CD4-positive, alpha-beta T cell treated with Interleukin-17A for 1 hour (primary cell): ENCODE results near the gene MROH8.
"Not testable (repeated sequence)": the region's sequence is repeated elsewhere in the genome, so short reads cannot be mapped to it uniquely, and the experiment has no call there.

Source experiments
- DNase-seq: peaks from one replicate; pipeline ENCODE4 v3.0.0-alpha.2; 2020

MROH8 gene

DNA sequence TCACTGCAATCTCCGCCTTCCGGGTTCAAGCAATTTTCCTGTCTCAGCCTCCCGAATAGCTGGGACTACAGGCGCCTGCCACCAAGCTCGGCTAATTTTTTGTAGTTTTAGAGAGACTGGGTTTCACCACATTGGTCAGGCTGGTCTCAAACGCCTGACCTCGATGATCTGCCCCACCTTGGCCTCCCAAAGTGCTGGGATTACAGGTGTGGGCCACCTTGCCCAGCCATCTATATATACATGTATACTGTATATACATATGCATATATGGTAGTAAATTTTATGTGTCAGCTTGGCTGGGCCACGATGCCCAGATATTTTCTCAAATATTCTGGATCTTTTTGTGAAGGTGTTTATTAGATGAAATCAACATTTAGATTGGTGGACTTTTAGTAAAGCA lies 102.3 kb downstream of the MROH8 start:
- DNase-seq, result no peak

DNA sequence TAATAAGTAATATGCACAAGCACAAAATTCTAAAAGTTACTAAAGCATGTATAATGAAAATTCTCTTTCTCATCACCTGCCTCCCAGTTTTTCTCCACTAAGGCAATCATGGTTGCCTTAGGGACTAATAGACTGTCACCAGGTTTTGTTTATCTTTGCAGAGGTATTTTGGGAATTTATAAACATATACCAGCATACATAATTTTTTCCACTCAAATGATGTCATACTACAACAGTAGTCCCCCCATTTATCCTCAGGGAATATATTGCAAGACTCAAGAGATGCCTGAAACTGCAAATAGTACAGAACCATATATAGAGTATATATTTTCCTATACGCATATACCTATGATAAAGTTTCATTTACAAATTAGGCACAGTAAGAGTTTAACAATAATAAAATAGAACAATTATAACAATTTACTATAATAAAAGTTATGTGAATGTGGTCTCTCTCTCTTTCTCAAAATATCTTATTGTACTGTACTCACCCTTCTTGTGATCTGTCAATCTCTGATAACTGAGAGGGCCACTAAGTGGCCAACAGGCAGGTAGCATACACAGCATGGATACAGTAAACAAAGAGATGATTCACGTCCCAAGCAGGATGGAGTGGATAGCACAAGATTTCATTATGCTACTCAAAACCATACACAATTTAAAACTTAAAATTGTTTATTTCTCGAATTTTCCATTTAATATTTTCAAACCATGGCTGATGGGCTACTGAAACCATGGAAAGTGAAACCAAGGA lies 103.2 kb downstream of the MROH8 start:
- no peak for DNase-seq

DNA sequence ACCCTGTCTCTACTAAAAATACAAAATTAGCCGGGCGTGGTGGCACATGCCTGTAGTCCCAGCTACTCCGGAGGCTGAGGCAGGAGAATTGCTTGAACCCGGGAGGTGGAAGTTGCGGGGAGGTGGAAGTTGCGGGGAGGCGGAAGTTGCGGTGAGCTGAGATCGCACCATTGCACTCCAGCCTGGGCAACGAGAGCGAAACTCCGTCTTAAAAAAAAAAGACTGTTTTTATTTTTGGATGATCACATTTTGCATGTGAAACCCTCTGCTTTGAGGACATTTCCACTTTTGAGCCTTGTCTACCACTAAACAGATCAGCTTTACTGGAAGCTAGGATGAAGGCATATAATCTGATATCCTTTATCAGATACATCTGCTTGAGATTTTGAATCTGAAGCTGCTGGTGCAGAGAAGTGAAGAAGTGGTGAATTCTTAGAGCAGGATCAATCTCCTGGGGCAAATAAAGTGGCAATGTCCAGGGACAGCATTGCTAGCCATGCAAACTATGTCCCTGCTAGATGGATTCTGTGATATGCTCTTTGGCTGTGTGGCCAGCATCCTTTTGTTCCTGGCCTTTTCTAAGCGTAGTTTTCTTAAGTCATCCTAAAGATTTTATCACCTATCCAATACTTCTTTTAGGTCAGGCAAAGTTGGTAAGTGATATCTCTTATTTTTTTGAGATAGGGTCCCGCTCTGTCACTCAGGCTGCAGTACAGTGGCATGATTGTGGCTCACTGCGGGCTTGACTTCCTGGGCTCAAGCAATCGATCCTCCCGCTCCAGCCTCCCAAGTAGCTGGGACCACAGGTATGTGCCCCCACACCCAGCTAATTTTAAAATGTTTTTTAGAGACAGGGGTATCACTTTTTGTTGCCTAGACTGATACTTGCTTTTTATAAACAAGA lies 106.8 kb downstream of the MROH8 start:
- no peak for DNase-seq

DNA sequence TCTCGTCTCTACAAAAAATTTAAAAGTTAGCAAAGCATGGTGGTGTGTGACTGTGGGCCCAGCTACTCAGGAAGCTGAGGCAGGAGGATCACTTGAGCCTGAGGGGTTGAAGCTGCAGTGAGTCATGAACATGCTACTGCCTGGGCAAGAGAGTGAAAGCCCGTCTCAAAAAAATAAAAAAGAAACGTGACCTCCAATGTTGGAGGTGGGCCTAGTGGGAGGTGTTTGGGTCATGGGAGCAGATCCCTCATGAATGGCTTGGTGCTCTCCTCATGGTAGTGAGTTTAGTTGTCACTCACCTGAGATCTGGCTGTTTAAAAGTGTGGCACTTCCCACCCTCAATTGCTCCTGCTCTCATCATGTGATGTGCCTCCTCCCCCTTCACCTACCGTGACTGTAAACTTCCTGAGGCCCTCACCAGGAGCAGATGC lies 107.9 kb downstream of the MROH8 start:
- DNase-seq, result peak; percentile 44

DNA sequence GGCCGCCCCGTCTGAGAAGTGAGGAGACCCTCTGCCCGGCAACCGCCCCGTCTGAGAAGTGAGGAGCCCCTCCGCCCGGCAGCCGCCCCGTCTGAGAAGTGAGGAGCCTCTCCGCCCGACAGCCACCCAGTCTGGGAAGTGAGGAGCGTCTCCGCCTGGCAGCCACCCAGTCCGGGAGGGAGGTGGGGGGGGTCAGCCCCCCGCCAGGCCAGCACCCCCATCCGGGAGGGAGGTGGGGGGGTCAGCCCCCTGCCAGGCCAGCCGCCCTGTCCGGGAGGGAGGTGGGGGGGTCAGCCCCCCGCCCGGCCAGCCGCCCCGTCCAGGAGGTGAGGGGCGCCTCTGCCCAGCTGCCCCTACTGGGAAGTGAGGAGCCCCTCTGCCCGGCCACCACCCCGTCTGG lies 109.8 kb downstream of the MROH8 start:
- not testable (repeated sequence) for DNase-seq

DNA sequence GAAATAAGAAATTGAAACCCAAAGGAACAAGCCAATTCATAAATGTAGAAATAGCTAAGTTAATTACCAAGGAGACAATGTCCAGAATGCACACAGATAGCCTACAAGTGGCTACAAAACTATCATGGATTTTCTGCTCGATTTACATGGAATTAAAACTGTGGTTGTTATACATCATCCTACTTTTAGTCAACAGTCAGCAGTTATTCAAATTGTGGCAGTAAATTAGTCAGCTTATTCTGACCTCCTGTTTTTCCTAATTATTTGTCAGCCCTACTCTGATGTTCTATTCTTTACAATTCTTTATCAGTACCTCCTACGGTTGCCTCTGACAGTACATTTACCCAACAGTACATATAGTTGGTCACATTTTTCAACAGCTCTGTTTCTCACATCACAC lies 113.2 kb downstream of the MROH8 start:
- DNase-seq, result no peak

DNA sequence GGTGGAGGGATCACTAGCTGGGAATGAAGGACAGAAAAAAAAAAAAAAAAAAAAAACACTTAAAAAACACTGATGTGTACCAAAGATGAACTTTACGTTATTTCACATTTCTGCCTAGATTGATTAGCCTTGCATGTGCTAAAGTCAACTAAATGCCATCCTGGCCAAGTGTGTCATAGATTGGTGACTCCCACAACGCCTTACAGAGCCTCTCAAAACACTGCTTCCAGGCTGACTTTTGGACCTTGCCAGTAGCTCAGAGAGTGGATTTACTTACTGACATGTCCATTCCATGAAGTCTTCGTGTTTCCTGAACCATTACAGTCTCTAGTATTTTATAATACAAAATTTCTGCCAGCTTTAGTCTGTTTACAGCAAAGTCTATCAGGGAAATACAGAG lies 124.1 kb downstream of the MROH8 start:
- DNase-seq, result no peak

DNA sequence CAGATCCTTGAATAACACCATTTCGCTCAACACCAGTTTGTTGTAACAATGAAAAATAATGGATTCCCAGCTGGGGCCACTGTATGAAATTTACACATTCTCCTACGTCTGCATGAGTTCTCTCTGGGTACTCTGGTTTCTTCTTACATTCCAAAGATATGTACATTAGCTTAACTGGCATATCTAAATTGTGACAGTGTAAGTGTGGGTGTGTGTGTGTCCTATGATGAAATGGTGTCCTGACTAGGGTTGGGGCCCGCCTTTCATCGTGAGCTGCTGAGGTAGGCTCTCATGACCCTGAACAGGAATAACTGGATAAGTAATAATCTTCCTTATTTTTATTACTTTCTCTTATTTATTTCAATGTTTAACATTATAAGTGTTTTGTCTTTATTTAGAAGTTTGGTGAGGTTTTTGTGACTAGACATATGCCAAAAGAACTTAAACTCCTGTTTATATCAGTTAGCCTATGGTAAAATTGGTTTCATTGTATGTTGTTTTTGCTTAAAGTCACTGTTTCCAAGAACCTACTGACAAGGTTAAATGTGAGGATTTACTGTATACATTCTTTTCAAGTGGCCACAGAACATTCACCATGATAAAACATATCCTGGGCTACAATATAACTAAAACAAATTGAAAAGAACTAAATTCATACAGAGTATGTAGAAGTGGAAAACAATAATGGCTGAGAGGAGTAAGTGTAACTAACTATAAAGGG lies 126.0 kb downstream of the MROH8 start:
- no peak for DNase-seq
